OCI-LY3 (cell line): ENCODE data around the gene ZNF780B.

ENCODE experiments used
- H2AFZ ChIP-seq: fragments of 200-600, 300-600 bp; shearing (Covaris generic); 2 replicates; pipeline ENCODE4 v1.6.0; 2014; ENCODE audit warnings: antibody characterized with exemption, low read depth, low read length
- H3K27ac ChIP-seq: fragments of 200-600, 300-600 bp; sonication (generic); 2 replicates; pipeline ENCODE4 v1.5.1; 2014; ENCODE audit warnings: mild to moderate bottlenecking, low read length, moderate library complexity, mixed read lengths
- H3K27me3 ChIP-seq: fragments of 200-600, 300-600 bp; sonication (generic); 2 replicates; pipeline ENCODE4 v1.6.1; 2014; ENCODE audit warnings: low read depth, low read length, mixed read lengths
- H3K36me3 ChIP-seq: fragments of 200-600, 300-600 bp; sonication (generic); replicated peaks from 2 replicates; pipeline ENCODE3; 2014; ENCODE audit warnings: low read depth, low read length, mixed read lengths
- H3K4me1 ChIP-seq: fragments of 300-600, 200-600 bp; sonication (generic); 2 replicates; pipeline ENCODE4 v1.6.1; 2014; ENCODE audit warnings: low read length, mixed read lengths
- H3K4me2 ChIP-seq: fragments of 200-600, 300-600 bp; sonication (generic); 2 replicates; pipeline ENCODE4 v1.6.1; 2014; ENCODE audit warnings: low read length, mixed read lengths
- H3K4me3 ChIP-seq: fragments of 300-600, 200-600 bp; sonication (generic); 2 replicates; pipeline ENCODE4 v1.5.1; 2014; ENCODE audit warnings: antibody characterized with exemption, mild to moderate bottlenecking, low read length, moderate library complexity
- H3K79me2 ChIP-seq: fragments of 300-600, 200-600 bp; shearing (Covaris generic); 2 replicates; pipeline ENCODE4 v1.6.1; 2014; ENCODE audit warnings: mild to moderate bottlenecking, low read length, mixed read lengths
- H3K9ac ChIP-seq: fragments of 300-600, 200-600 bp; shearing (Covaris generic); 2 replicates; pipeline ENCODE4 v1.6.0; 2014; ENCODE audit warnings: mild to moderate bottlenecking, low read length, moderate library complexity
- H3K9me3 ChIP-seq: fragments of 200-600, 300-600 bp; shearing (Covaris generic); 2 replicates; pipeline ENCODE4 v1.6.1; 2014; ENCODE audit warnings: low read length, mixed read lengths; ENCODE audit not compliant: insufficient read depth
- H4K20me1 ChIP-seq: fragments of 200-600, 300-600 bp; sonication (generic); 2 replicates; pipeline ENCODE4 v1.6.1; 2016; ENCODE audit warnings: low read length, mixed read lengths; ENCODE audit not compliant: insufficient read depth
- EZH2phosphoT487 ChIP-seq: fragments of 200-600 bp; shearing (Covaris generic); IDR thresholded peaks from 2 replicates; pipeline ENCODE4 v1.6.1; 2018; ENCODE audit warnings: antibody characterized with exemption, mixed run types, low read depth
- TF ChIP-seq, protein P1 (sequence below): fragments of 200-600, 300-600 bp; sonication (generic); IDR thresholded peaks from 2 replicates; pipeline ENCODE4 v1.5.1; 2014; ENCODE audit warnings: antibody characterized with exemption, low read length, low read depth

Gene ZNF780B

DNA sequence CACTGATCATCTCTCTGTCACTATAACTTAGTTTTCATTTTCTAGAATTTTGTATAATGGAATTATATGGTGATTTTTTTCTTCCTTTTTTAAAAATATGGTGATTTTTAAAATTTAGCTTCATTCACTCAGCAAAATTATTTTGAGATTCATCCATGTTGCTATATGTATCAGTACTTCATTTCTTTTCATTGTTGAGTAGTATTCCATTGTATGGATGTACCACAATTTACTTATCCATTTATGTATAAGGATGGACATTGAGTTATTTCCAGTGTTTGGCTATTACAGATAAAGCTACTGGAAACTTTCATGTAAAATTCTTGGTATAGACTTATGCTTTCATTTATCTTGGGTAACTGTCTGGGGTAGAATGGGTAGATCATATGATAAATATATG lies 46.4 kb downstream of the ZNF780B start:
- Histone ChIP-seq H3K9ac (no peak overlapping the region), H4K20me1 (no peaks in the 10 kb centered on the region), H3K4me1 (no peaks in the 10 kb centered on the region), H3K9me3 (peaks cover 39% of the 10 kb centered on the region), H3K4me3 (no peak overlapping the region), H3K4me2 (no peak overlapping the region), H2AFZ (no peak overlapping the region), H3K27me3 (no peaks in the 10 kb centered on the region), H3K27ac (no peak overlapping the region), H3K36me3 (peaks cover 64% of the 10 kb centered on the region), H3K79me2 (no peaks in the 10 kb centered on the region)
- TF ChIP-seq EZH2phosphoT487 = no peak
- TF ChIP-seq, protein P1, sequence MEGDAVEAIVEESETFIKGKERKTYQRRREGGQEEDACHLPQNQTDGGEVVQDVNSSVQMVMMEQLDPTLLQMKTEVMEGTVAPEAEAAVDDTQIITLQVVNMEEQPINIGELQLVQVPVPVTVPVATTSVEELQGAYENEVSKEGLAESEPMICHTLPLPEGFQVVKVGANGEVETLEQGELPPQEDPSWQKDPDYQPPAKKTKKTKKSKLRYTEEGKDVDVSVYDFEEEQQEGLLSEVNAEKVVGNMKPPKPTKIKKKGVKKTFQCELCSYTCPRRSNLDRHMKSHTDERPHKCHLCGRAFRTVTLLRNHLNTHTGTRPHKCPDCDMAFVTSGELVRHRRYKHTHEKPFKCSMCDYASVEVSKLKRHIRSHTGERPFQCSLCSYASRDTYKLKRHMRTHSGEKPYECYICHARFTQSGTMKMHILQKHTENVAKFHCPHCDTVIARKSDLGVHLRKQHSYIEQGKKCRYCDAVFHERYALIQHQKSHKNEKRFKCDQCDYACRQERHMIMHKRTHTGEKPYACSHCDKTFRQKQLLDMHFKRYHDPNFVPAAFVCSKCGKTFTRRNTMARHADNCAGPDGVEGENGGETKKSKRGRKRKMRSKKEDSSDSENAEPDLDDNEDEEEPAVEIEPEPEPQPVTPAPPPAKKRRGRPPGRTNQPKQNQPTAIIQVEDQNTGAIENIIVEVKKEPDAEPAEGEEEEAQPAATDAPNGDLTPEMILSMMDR = no peak

DNA sequence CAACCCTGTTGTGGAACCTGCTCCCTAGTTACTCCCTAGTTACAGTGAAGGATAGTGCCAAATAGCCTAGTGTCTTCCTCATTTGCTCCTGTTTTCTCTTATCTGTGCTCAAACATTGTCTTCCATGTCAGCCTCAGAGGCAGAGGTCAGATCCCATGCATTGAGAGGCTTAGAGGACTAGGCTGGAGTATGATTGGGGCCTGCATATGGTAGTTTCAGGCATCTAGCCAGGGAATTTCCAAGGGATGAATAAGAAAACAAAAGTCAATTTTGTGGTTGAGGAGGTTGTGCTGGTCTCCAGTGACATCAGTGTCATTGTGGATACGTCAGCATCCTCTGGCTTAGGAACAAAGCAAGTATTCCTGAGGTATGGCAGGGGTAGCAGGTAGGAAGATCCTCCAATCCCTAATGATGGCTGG lies 49.7 kb downstream of the ZNF780B start:
- no peak overlapping the region for H2AFZ ChIP-seq
- H3K9ac ChIP-seq = no peak overlapping the region
- TF ChIP-seq EZH2phosphoT487 = no peak
- TF ChIP-seq, protein P1 = no peak
- H3K36me3 ChIP-seq = peaks cover 32% of the 10 kb centered on the region
- H3K9me3 ChIP-seq = peaks cover 11% of the 10 kb centered on the region
- no peak overlapping the region for H3K27ac ChIP-seq
- no peaks in the 10 kb centered on the region for H3K27me3 ChIP-seq
- no peak overlapping the region for H3K4me3 ChIP-seq
- H3K79me2 ChIP-seq = no peaks in the 10 kb centered on the region
- no peaks in the 10 kb centered on the region for H4K20me1 ChIP-seq
- H3K4me2 ChIP-seq = no peak overlapping the region
- no peaks in the 10 kb centered on the region for H3K4me1 ChIP-seq

- no peaks in the 10 kb centered on the region for H3K79me2 ChIP-seq
- H3K27me3 ChIP-seq = no peaks in the 10 kb centered on the region
- no peak overlapping the region for H3K4me2 ChIP-seq
- TF ChIP-seq EZH2phosphoT487 = no peak
- TF ChIP-seq, protein P1 = no peak
- H3K4me1 ChIP-seq = no peaks in the 10 kb centered on the region
- peaks cover 11% of the 10 kb centered on the region for H3K9me3 ChIP-seq
- H3K9ac ChIP-seq = no peak overlapping the region
- H3K36me3 ChIP-seq = peaks cover 32% of the 10 kb centered on the region
- no peak overlapping the region for H3K27ac ChIP-seq
- H4K20me1 ChIP-seq = no peaks in the 10 kb centered on the region
- H2AFZ ChIP-seq = no peak overlapping the region
- H3K4me3 ChIP-seq = no peak overlapping the region
These were observed 50.2 kb downstream of the ZNF780B start for GRCh38 chr19:40005691-40006272.

GRCh38 chr19:39998501-39998900 lies 57.5 kb downstream of the ZNF780B start:
- Histone ChIP-seq H3K9ac (no peak overlapping the region), H4K20me1 (no peaks in the 10 kb centered on the region), H3K4me3 (no peak overlapping the region), H3K4me1 (peaks cover 12% of the 10 kb centered on the region), H3K79me2 (peaks cover 32% of the 10 kb centered on the region), H2AFZ (no peak overlapping the region), H3K4me2 (no peak overlapping the region), H3K36me3 (peaks cover 16% of the 10 kb centered on the region), H3K9me3 (no peaks in the 10 kb centered on the region), H3K27me3 (no peaks in the 10 kb centered on the region), H3K27ac (no peak overlapping the region)
- TF ChIP-seq EZH2phosphoT487 = no peak
- TF ChIP-seq, protein P1 = no peak
